HCT116 (cell line): ENCODE results near the gene MAP2K6. TPM values are rescaled to one million over a fixed set of nuclear protein-coding genes. Genes with fewer than 3 reads are reported as not detected.

Source experiments
- ATAC-seq: fragments of 200-7000 bp; cut with Tn5 transposase; 2 replicates; pipeline ENCODE4 v1.9.1; 2020; ENCODE audit warnings: mild to moderate bottlenecking, moderate library complexity
- BruUV-seq: library from RNA; stranded (reverse); fragments of 400-500 nt; replicated peaks from 2 replicates; lab custom pipeline; 2021; lab: Mats Ljungman, UMichigan
- CTCF ChIA-PET: fragments of 300-600 bp; sonication (Branson Sonifier 250); formaldehyde crosslinking; loops from one replicate; lab custom pipeline; 2021; ENCODE audit warnings: antibody characterized with exemption; lab: Charles Lee
- POLR2A ChIA-PET: fragments of 300-600, 350-600 bp; sonication (Branson Sonifier 250); formaldehyde crosslinking; loops from one replicate; lab custom pipeline; 2021; ENCODE audit warnings: antibody characterized with exemption; lab: Charles Lee
- RAD21 ChIA-PET, 2 experiments: fragments of 300-600 bp; sonication (Branson Sonifier 250); formaldehyde crosslinking; loops; one replicate each; lab custom pipeline; 2023; ENCODE audit warnings: low total read pairs in 2 of 2; ENCODE audit not compliant: uncharacterized antibody in 2 of 2, unreplicated experiment in 2 of 2, low non-redundant PET in 1 of 2; lab: Charles Lee
- DNase-seq: peaks from one replicate; pipeline ENCODE4 v3.0.0-alpha.2; 2010; ENCODE audit warnings: low read depth, low spot score
- H2AFZ ChIP-seq: fragments of 200-600 bp; shearing (Covaris generic), sonication (generic); 2 replicates; pipeline ENCODE4 v1.6.1; 2017; ENCODE audit warnings: low read depth, mixed run types, mixed read lengths, antibody characterized with exemption, low read length; ENCODE audit not compliant: poor library complexity, severe bottlenecking
- H3K27ac ChIP-seq: 2 replicates; pipeline ENCODE4 v1.5.1; 2012; ENCODE audit warnings: low read depth, low read length
- H3K27me3 ChIP-seq: fragments of 200-600 bp; sonication (generic); 2 replicates; pipeline ENCODE4 v1.6.1; 2016; ENCODE audit warnings: mixed run types, low read length, mixed read lengths; ENCODE audit not compliant: insufficient read depth
- H3K36me3 ChIP-seq, 2 experiments: fragments of 200-500 bp in 1 of 2; fragments of 200-600 bp in 1 of 2; sonication (Bioruptor generic) in 1 of 2; sonication (generic) in 1 of 2; 2 replicates each; pipeline versions ENCODE4 v1.5.1 to v1.6.1; 2014 to 2016; ENCODE audit warnings: low read length in 2 of 2, inconsistent platforms in 1 of 2, mixed read lengths in 1 of 2, mixed run types in 1 of 2; ENCODE audit not compliant: insufficient read depth in 2 of 2, control insufficient read depth in 1 of 2
- H3K4me1 ChIP-seq, 2 experiments: fragments of 200-600 bp in 1 of 2; sonication (generic) in 1 of 2; 2 replicates each; pipeline versions ENCODE4 v1.5.1 to v1.6.1; 2012 to 2017; ENCODE audit warnings: low read length in 2 of 2, inconsistent platforms in 1 of 2, mild to moderate bottlenecking in 1 of 2, mixed read lengths in 1 of 2, mixed run types in 1 of 2, moderate library complexity in 1 of 2; ENCODE audit not compliant: insufficient read depth in 2 of 2, control insufficient read depth in 1 of 2
- H3K4me2 ChIP-seq: fragments of 200-600 bp; sonication (generic); 2 replicates; pipeline ENCODE4 v1.6.1; 2017; ENCODE audit warnings: mixed run types, low read length, mixed read lengths
- H3K4me3 ChIP-seq, 2 experiments: fragments of 200-600 bp in 1 of 2; sonication (generic) in 1 of 2; replicated peaks in 1 of 2; 2 replicates each; pipeline ENCODE4 v1.5.1; 2011 to 2016; ENCODE audit warnings: low read length in 2 of 2, control low read depth in 1 of 2, low read depth in 1 of 2, mild to moderate bottlenecking in 1 of 2, mixed read lengths in 1 of 2, mixed run types in 1 of 2
- H3K79me2 ChIP-seq: fragments of 200-600 bp; sonication (generic); 2 replicates; pipeline ENCODE4 v1.6.1; 2017; ENCODE audit warnings: mild to moderate bottlenecking, mixed run types, low read length, moderate library complexity, mixed read lengths; ENCODE audit not compliant: insufficient read depth
- H3K9ac ChIP-seq: fragments of 200-600 bp; sonication (generic); 2 replicates; pipeline ENCODE4 v1.6.1; 2016; ENCODE audit warnings: low read length, mixed read lengths
- H3K9me2 ChIP-seq: fragments of 200-600 bp; sonication (generic), shearing (Covaris generic); 2 replicates; pipeline ENCODE4 v1.6.1; 2017; ENCODE audit warnings: mixed run types, mild to moderate bottlenecking, moderate library complexity; ENCODE audit not compliant: insufficient read depth
- H3K9me3 ChIP-seq, 2 experiments: fragments of 200-500 bp in 1 of 2; fragments of 200-600 bp in 1 of 2; sonication (Bioruptor generic) in 1 of 2; sonication (generic) in 1 of 2; 2 replicates each; pipeline ENCODE4 v1.6.1; 2014 to 2017; ENCODE audit warnings: low read length in 2 of 2, mixed read lengths in 2 of 2, inconsistent platforms in 1 of 2, low read depth in 1 of 2, mild to moderate bottlenecking in 1 of 2, mixed run types in 1 of 2, moderate library complexity in 1 of 2; ENCODE audit not compliant: control insufficient read depth in 1 of 2, insufficient read depth in 1 of 2
- H4K20me1 ChIP-seq: fragments of 200-600 bp; sonication (generic), shearing (Covaris generic); 2 replicates; pipeline ENCODE4 v1.6.1; 2017; ENCODE audit warnings: mixed run types, mild to moderate bottlenecking, moderate library complexity; ENCODE audit not compliant: insufficient read depth
- CBX3 ChIP-seq: IDR thresholded peaks from 2 replicates; pipeline ENCODE4 v1.6.1; 2012; ENCODE audit warnings: low read depth
- EGR1 ChIP-seq: IDR thresholded peaks from 2 replicates; pipeline ENCODE4 v1.6.1; 2012; ENCODE audit warnings: low read depth
- ELF1 ChIP-seq: IDR thresholded peaks from 2 replicates; pipeline ENCODE4 v1.6.1; 2012; ENCODE audit warnings: low read depth, borderline replicate concordance
- EZH2 ChIP-seq: fragments of 200-600 bp; sonication (generic); IDR thresholded peaks from 2 replicates; pipeline ENCODE4 v1.6.1; 2017; ENCODE audit warnings: antibody characterized with exemption, mixed run types
- EZH2phosphoT487 ChIP-seq: fragments of 200-600 bp; IDR thresholded peaks from 2 replicates; pipeline ENCODE4 v1.6.1; 2018; ENCODE audit warnings: antibody characterized with exemption, borderline replicate concordance
- FOSL1 ChIP-seq: IDR thresholded peaks from 2 replicates; pipeline ENCODE4 v1.6.1; 2012; ENCODE audit warnings: low read depth
- JUND ChIP-seq: IDR thresholded peaks from 2 replicates; pipeline ENCODE4 v1.6.1; 2012
- POLR2A ChIP-seq: IDR thresholded peaks from 2 replicates; pipeline ENCODE4 v1.7.0; 2011; ENCODE audit warnings: borderline replicate concordance; ENCODE audit not compliant: insufficient read depth, insufficient read length; ENCODE audit errors: extremely low read depth
- POLR2AphosphoS5 ChIP-seq: IDR thresholded peaks from 2 replicates; pipeline ENCODE4 v1.6.1; 2011; ENCODE audit warnings: mild to moderate bottlenecking, low read depth, low read length, moderate library complexity
- RAD21 ChIP-seq: IDR thresholded peaks from 2 replicates; pipeline ENCODE4 v1.6.1; 2012; ENCODE audit warnings: low read depth, mild to moderate bottlenecking
- SRF ChIP-seq: IDR thresholded peaks from 2 replicates; pipeline ENCODE4 v1.6.1; 2012; ENCODE audit warnings: low read depth
- YY1 ChIP-seq: IDR thresholded peaks from 2 replicates; pipeline ENCODE4 v1.6.1; 2011; ENCODE audit warnings: low read length, low read depth, moderate library complexity, mild to moderate bottlenecking; ENCODE audit not compliant: insufficient replicate concordance; ENCODE audit errors: extremely low read depth
- ZNF274 ChIP-seq: fragments of 200-500 bp; sonication (Bioruptor generic); IDR thresholded peaks from 2 replicates; pipeline ENCODE4 v1.6.1; 2014; ENCODE audit warnings: mild to moderate bottlenecking, low read depth, low read length, inconsistent platforms
- intact Hi-C: fragments of 100-400 bp; cut with micrococcal nuclease; formaldehyde crosslinking; loops from 2 replicates; pipeline ENCODE4 v1.10.0; 2022
- total RNA-seq: library from RNA; stranded (reverse); gene quantifications from one replicate; pipeline ENCODE4 v1.2.1, GENCODE V29; 2021; ENCODE audit not compliant: unreplicated experiment
- TF ChIP-seq, protein P1 (sequence below): IDR thresholded peaks from 2 replicates; pipeline ENCODE4 v1.6.1; 2011; ENCODE audit warnings: mild to moderate bottlenecking, low read length, moderate library complexity; ENCODE audit not compliant: insufficient replicate concordance; ENCODE audit errors: extremely low read depth

The MAP2K6 gene
- total RNA-seq, 1 experiment from 2014 or later: 0.22 TPM

DNA sequence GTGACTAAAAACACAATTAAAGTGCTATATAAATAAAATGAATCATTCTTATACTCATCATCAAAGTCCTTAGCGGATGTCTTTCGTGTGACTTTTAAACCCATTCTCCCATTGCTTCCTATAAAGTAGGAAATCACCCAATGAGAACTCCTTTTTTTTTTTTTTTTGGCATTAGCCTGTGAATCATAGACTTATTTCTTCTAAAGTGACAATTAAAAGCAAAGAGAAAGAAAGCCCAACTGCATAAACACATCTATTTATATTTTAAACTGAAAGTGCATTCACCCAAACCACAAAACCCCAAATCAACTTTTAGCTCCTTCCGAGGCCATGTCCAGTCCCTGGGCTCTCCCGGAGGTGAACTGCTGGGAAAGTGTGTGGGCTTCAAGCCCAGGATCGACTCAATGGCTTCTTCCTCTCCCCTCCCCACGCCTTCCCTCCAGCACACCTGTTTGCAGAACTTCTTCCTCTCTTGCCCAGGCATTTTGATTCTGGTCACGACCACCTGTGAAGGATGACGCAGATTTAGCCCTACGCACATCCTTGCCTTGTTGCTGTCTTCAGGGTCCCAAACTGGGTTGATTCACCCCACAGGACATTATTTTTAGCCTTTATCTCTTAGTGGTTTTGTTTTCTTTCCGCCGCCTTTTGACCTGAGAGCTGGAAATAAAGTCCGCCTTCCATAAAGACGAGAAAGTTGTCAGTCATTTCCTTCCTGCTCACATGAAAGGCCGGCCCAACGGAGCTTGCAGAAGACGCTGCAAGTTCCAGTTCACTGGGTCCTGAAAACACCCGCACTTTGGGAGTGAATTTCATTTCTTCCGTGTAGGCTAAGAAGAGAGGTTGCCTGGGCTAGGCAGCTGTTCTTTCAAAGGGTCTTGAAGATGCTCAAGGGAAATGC is 166.8 kb downstream of the MAP2K6 start:
- no peaks in the 10 kb centered on the region for H4K20me1 ChIP-seq
- CTCF ChIA-PET: no interaction called here
- DNase-seq: no peak
- H2AFZ ChIP-seq: no peak overlapping the region
- no peaks in the 10 kb centered on the region for H3K9me2 ChIP-seq
- H3K4me3 ChIP-seq: no peak overlapping the region
- no peaks in the 10 kb centered on the region for H3K4me1 ChIP-seq
- H3K4me2 ChIP-seq: no peak overlapping the region
- TF ChIP-seq JUND (no peak), POLR2A (no peak), YY1 (no peak), EZH2phosphoT487 (no peak), FOSL1 (no peak), CBX3 (no peak), RAD21 (no peak)
- ATAC-seq: no peak
- no peaks in the 10 kb centered on the region for H3K36me3 ChIP-seq
- H3K27ac ChIP-seq: no peak overlapping the region
- intact Hi-C loops: no loop called here
- POLR2A ChIA-PET: no interaction called here
- no peaks in the 10 kb centered on the region for H3K9me3 ChIP-seq
- RAD21 ChIA-PET: no interaction called here
- H3K27me3 ChIP-seq: peaks cover 8% of the 10 kb centered on the region
- H3K79me2 ChIP-seq: no peaks in the 10 kb centered on the region
- no TSS peak for BruUV-seq
- no peak overlapping the region for H3K9ac ChIP-seq

DNA sequence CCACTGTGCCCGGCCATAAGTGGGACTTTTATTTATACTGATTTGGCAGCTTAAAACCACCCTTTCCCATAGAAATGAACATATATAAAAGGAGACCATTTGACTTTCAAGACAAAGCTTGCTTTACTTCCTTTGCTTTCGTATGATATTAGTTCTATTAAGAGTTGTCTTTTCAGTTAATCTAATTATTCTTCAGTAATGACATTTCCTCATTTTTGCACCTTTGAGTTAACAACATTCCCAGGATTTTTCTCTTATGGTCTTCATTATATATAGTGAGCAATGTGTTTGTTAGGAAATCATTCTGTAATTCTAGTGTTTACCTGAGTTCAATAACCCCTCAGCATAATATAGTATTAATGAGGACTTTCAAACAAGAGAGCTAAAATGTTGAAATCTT is 173.8 kb downstream of the MAP2K6 start:
- ChIA-PET RAD21 (no interaction called here), POLR2A (no interaction called here), CTCF (no interaction called here)
- no peak overlapping the region for H3K4me2 ChIP-seq
- no peaks in the 10 kb centered on the region for H3K4me1 ChIP-seq
- H4K20me1 ChIP-seq: no peaks in the 10 kb centered on the region
- H3K27me3 ChIP-seq: no peaks in the 10 kb centered on the region; the same call in 1 of the 2 replicates
- no peaks in the 10 kb centered on the region for H3K36me3 ChIP-seq
- H3K9me2 ChIP-seq: no peaks in the 10 kb centered on the region
- intact Hi-C loops: no loop called here
- H3K4me3 ChIP-seq: no peak overlapping the region
- H3K79me2 ChIP-seq: no peaks in the 10 kb centered on the region
- DNase-seq (no peak), ATAC-seq (no peak)
- BruUV-seq: no TSS peak
- no peak overlapping the region for H2AFZ ChIP-seq
- H3K9me3 ChIP-seq: no peaks in the 10 kb centered on the region
- H3K9ac ChIP-seq: no peak overlapping the region
- H3K27ac ChIP-seq: no peak overlapping the region
- TF ChIP-seq YY1 (no peak), SRF (no peak), POLR2A (no peak), ZNF274 (no peak), CBX3 (no peak), EZH2 (no peak), POLR2AphosphoS5 (no peak), EGR1 (no peak), ELF1 (no peak)
- TF ChIP-seq, protein P1, sequence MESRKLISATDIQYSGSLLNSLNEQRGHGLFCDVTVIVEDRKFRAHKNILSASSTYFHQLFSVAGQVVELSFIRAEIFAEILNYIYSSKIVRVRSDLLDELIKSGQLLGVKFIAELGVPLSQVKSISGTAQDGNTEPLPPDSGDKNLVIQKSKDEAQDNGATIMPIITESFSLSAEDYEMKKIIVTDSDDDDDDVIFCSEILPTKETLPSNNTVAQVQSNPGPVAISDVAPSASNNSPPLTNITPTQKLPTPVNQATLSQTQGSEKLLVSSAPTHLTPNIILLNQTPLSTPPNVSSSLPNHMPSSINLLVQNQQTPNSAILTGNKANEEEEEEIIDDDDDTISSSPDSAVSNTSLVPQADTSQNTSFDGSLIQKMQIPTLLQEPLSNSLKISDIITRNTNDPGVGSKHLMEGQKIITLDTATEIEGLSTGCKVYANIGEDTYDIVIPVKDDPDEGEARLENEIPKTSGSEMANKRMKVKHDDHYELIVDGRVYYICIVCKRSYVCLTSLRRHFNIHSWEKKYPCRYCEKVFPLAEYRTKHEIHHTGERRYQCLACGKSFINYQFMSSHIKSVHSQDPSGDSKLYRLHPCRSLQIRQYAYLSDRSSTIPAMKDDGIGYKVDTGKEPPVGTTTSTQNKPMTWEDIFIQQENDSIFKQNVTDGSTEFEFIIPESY: no peak
